Body of pancreas (tissue), 4 donors: ENCODE measurements around the gene MIGA1. TPM values are rescaled to one million over a fixed set of nuclear protein-coding genes. Genes with fewer than 3 reads are reported as not detected.

Experiments
- ATAC-seq: fragments of 150-250 bp; one replicate; pipeline ENCODE4 v1.9.1; 2016
- DNase-seq, 4 donors: peaks; one replicate each; pipeline ENCODE4 v3.0.0-alpha.2; 2019
- H3K27ac ChIP-seq, 4 donors: fragments of 200-600 bp; sonication (generic); 1 replicate in 3 of 4; 2 replicates in 1 of 4; pipeline versions ENCODE4 v1.5.1 to v1.6.1; 2016 to 2019; ENCODE audit warnings: mild to moderate bottlenecking in 1 of 4, mixed read lengths in 1 of 4, moderate library complexity in 1 of 4
- H3K27me3 ChIP-seq, 2 donors: fragments of 200-600 bp; sonication (generic); one replicate each; pipeline ENCODE4 v1.6.0; 2016; ENCODE audit warnings: mild to moderate bottlenecking in 1 of 2
- H3K36me3 ChIP-seq, 2 donors: fragments of 200-600 bp; sonication (generic); replicated peaks in 1 of 2; 2 replicates each; pipeline ENCODE4 v1.5.1; 2016; ENCODE audit warnings: low read depth in 2 of 2; ENCODE audit not compliant: insufficient read depth in 1 of 2
- H3K4me1 ChIP-seq: fragments of 200-600 bp; sonication (generic); one replicate; pipeline ENCODE4 v1.6.0; 2016
- H3K4me3 ChIP-seq, 2 donors: fragments of 200-600 bp; sonication (generic); 1 replicate in 1 of 2; 2 replicates in 1 of 2; pipeline ENCODE4 v1.5.1; 2016 to 2019
- H3K9me3 ChIP-seq, 3 donors: fragments of 200-600 bp; sonication (generic); 1 replicate in 2 of 3; 2 replicates in 1 of 3; pipeline ENCODE4 v1.5.1; 2016
- POLR2A ChIP-seq, 3 donors: fragments of 450-650 bp; IDR thresholded peaks; one replicate each; pipeline ENCODE4 v1.6.1; 2016; ENCODE audit warnings: antibody characterized with exemption in 3 of 3, mild to moderate bottlenecking in 2 of 3
- WGBS, 2 donors: methylation state at CpG; one replicate each; pipeline ENCODE4 v1.1.5; 2017; 5-methylcytosine and 5-hydroxymethylcytosine counted together
- intact Hi-C: fragments of 100-400 bp; cut with DNase I; formaldehyde crosslinking; loops from one replicate; pipeline ENCODE4 v1.15.1; 2023
- total RNA-seq, 2 donors: library from RNA; depleted of rRNA; stranded (reverse); fragments of >200 nt; gene quantifications; one replicate each; pipeline ENCODE4 v1.1.0, GENCODE V29; 2016
- TF ChIP-seq, protein P1 (sequence below), 7 experiments: fragments of 450-650 bp in 4 of 7; fragments of 200-600 bp in 3 of 7; sonication (generic) in 3 of 7; IDR thresholded peaks; one replicate each; pipeline ENCODE4 v1.5.1; 2016 to 2019; ENCODE audit warnings: antibody characterized with exemption in 7 of 7

MIGA1 gene
- total RNA-seq, 2 donors from 2014 or later = 6.6 to 10.4 TPM

DNA sequence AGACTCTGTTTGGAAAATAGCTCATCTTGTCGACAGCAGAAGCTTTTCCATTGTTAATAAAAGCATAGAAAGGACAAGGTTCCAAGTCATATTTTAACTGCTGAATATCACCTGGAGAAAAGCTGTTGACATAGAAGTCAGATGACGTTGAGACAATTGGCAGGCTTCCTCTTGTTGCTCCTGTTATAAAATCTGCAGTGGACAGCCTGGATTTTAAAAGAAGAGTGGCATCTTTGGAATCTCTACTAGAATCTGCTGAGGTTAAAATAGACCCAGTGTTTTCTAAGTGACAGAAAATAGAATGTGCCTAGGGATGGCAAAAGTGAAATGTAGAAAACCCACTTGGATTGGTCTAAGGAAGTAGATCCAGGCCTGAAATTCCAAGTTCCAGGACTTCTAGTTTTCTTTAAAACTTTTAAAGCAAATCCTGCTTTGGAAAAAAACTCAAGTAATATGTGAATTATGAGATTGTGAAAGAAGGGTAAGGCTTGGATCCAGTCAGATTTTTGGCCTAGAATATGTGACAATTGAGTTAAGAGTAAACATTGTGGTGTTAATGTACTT is 55.4 kb downstream of the MIGA1 start:
- no peaks in the 10 kb centered on the region for H3K9me3 ChIP-seq
- DNase-seq (peak in 3 of 4 donors; percentile 25 to 61 (median 45)), ATAC-seq (peak; percentile 63)
- H3K27me3 ChIP-seq = no peaks in the 10 kb centered on the region
- 16 to 17% methylated on average over 2 of the region's 2 CpGs for WGBS, 2 donors
- peak overlapping the region in 3 of 4 donors; percentile 17 to 65 (median 39) for H3K27ac ChIP-seq
- H3K36me3 ChIP-seq = no peaks in the 10 kb centered on the region
- no peak overlapping the region for H3K4me3 ChIP-seq
- intact Hi-C loops = no loop called here
- TF ChIP-seq, protein P1, sequence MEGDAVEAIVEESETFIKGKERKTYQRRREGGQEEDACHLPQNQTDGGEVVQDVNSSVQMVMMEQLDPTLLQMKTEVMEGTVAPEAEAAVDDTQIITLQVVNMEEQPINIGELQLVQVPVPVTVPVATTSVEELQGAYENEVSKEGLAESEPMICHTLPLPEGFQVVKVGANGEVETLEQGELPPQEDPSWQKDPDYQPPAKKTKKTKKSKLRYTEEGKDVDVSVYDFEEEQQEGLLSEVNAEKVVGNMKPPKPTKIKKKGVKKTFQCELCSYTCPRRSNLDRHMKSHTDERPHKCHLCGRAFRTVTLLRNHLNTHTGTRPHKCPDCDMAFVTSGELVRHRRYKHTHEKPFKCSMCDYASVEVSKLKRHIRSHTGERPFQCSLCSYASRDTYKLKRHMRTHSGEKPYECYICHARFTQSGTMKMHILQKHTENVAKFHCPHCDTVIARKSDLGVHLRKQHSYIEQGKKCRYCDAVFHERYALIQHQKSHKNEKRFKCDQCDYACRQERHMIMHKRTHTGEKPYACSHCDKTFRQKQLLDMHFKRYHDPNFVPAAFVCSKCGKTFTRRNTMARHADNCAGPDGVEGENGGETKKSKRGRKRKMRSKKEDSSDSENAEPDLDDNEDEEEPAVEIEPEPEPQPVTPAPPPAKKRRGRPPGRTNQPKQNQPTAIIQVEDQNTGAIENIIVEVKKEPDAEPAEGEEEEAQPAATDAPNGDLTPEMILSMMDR (IDR thresholded peaks at IDR 0.05) = no peak
- no peak for TF ChIP-seq POLR2A (IDR thresholded peaks at IDR 0.05)
- H3K4me1 ChIP-seq = peaks cover 36% of the 10 kb centered on the region

DNA sequence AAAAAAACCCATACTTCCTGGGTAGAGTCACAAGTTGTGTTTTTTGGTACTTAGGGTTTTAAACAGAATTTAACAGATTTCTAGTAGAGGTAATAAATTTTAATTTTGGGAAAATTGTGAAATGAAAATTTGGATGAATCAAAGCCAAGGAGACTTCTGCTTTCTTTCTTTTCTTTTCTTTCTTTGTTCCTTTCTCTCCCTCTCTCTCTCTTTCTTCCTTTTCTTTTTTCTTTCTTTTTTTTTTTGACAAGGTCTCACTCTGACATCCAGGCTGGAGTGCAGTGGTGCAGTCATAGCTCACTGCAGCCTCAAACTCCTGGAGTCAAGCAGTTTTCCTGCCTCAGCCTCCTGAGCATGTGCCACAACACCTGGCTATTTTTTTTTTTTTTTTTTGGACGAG is 62.1 kb downstream of the MIGA1 start:
- Histone ChIP-seq H3K27me3 (no peaks in the 10 kb centered on the region), H3K36me3 (no peaks in the 10 kb centered on the region), H3K4me1 (no peaks in the 10 kb centered on the region), H3K27ac (no peak overlapping the region), H3K4me3 (no peak overlapping the region), H3K9me3 (no peaks in the 10 kb centered on the region)
- 31 to 50% methylated on average over 1 of the region's 1 CpG for WGBS, 2 donors
- no peak for DNase-seq
- TF ChIP-seq POLR2A (IDR thresholded peaks at IDR 0.05) = no peak
- TF ChIP-seq, protein P1 (IDR thresholded peaks at IDR 0.05) = no peak
- intact Hi-C loops = no loop called here
- ATAC-seq = no peak

DNA sequence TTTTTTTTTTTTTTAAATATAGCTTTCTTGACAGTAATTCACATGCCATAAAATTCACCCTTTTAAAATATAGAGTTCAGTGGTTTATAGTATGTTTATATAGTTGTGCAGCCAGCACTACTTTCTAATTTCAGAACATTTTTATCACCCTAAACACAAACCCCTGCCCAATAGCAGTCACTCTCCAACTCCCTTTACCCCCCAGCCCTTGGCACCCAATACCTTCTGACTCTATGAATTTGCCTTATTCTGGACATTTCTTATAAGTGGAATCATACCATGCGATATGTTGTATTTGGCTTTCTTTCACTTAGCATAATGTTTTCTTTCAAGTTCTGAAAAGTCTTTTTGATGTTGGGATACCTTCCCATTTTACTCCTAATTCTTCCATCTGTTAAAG is 66.5 kb downstream of the MIGA1 start:
- no peak overlapping the region for H3K4me3 ChIP-seq
- H3K4me1 ChIP-seq = no peaks in the 10 kb centered on the region
- TF ChIP-seq, protein P1 (IDR thresholded peaks at IDR 0.05) = no peak
- no peak for TF ChIP-seq POLR2A (IDR thresholded peaks at IDR 0.05)
- H3K9me3 ChIP-seq = no peaks in the 10 kb centered on the region
- 92 to 95% methylated on average over 1 of the region's 1 CpG for WGBS, 2 donors
- no peaks in the 10 kb centered on the region for H3K27me3 ChIP-seq
- intact Hi-C loops = no loop called here
- no peak overlapping the region for H3K27ac ChIP-seq
- DNase-seq (no peak), ATAC-seq (no peak)
- no peaks in the 10 kb centered on the region for H3K36me3 ChIP-seq

DNA sequence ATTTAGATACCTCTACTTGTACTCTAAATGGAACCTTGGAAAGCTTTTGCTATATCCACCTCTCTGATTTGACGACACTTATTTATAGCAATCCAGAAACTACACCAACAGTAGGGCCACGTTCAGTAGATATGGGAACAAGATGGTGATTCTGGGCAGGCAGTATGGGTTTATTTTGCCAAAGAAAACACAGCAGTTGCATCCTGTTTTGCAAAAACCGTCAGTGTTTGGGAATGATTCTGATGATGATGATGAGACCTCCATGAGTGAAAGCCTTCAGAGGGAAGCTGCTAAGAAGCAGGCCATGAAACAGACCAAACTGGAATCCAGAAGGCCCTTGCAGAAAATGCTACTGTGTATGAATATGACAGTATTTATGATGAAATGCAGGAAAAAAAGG is 67.5 kb downstream of the MIGA1 start:
- TF ChIP-seq, protein P1 (IDR thresholded peaks at IDR 0.05) = no peak
- no peak for ATAC-seq
- Histone ChIP-seq H3K27me3 (no peaks in the 10 kb centered on the region), H3K4me3 (no peak overlapping the region), H3K27ac (no peak overlapping the region), H3K36me3 (no peaks in the 10 kb centered on the region), H3K4me1 (no peaks in the 10 kb centered on the region), H3K9me3 (no peaks in the 10 kb centered on the region)
- no peak for DNase-seq
- intact Hi-C loops = no loop called here
- 75% methylated on average over 3 of the region's 3 CpGs for WGBS, 2 donors

DNA sequence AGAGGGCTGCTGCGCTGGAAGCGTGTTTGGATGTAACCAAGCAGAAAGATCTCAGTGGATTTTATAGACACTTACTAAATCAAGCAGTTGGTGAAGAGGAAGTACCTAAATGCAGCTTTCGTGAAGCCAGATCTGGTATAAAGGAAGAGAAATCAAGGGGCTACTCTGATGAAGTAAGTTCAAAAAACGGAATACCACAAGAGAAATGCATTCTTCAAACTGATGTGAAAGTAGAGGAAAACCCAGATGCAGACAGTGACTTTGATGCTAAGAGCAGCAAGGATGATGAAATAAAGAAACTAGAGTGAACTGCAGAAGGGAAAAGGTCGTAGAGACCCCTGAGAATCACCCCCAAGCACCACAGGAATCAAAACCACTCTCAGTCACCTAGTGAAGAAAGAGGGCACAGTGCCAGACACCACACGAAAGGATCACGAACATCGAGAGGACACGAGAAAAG is 68.2 kb downstream of the MIGA1 start:
- Histone ChIP-seq H3K4me1 (no peaks in the 10 kb centered on the region), H3K9me3 (no peaks in the 10 kb centered on the region), H3K36me3 (no peaks in the 10 kb centered on the region), H3K27ac (no peak overlapping the region), H3K4me3 (no peak overlapping the region), H3K27me3 (no peaks in the 10 kb centered on the region)
- TF ChIP-seq, protein P1 (IDR thresholded peaks at IDR 0.05) = no peak
- intact Hi-C loops = no loop called here
- WGBS, 2 donors = 65 to 81% methylated on average over 9 of the region's 9 CpGs
- ATAC-seq = no peak
- no peak for DNase-seq
